HFFc6 (cell line): Measurements from ENCODE around the gene LTBP3. TPM values are rescaled to one million over a fixed set of nuclear protein-coding genes. Genes with fewer than 3 reads are reported as not detected.

Experiments
- DNase-seq: peaks from one replicate; pipeline ENCODE4 v3.0.0-alpha.2; 2018
- H3K27ac Mint-ChIP-seq: 2 replicates; pipeline ENCODE4 v1.8.0; 2020; ENCODE audit warnings: mild to moderate bottlenecking, mixed read lengths
- H3K27me3 Mint-ChIP-seq: 2 replicates; pipeline ENCODE4 v1.8.0; 2021; ENCODE audit warnings: mild to moderate bottlenecking, moderate library complexity, mixed read lengths; ENCODE audit not compliant: insufficient read depth
- H3K36me3 Mint-ChIP-seq: 2 replicates; pipeline ENCODE4 v1.8.0; 2021; ENCODE audit warnings: low read depth, mixed read lengths
- H3K4me1 Mint-ChIP-seq: 2 replicates; pipeline ENCODE4 v1.8.0; 2020; ENCODE audit warnings: low read depth, mixed read lengths
- H3K4me3 Mint-ChIP-seq: 2 replicates; pipeline ENCODE4 v1.8.0; 2020; ENCODE audit warnings: mild to moderate bottlenecking, moderate library complexity, mixed read lengths
- H3K9me3 Mint-ChIP-seq: 2 replicates; pipeline ENCODE4 v1.8.0; 2020; ENCODE audit warnings: mild to moderate bottlenecking, mixed read lengths
- CTCF ChIP-seq: fragments of 200-600 bp; sonication (generic); IDR thresholded peaks from 2 replicates; pipeline ENCODE4 v1.5.0; 2021; ENCODE audit warnings: antibody characterized with exemption, mild to moderate bottlenecking
- total RNA-seq, 6 experiments: library from RNA; stranded (reverse); fragmentation: NEBNext Ultra II Directional; extraction: Animal tissue kit (Norgen Biotek cat#: 25700); gene quantifications; 2 replicates in 1 of 6; 3 replicates in 5 of 6; pipeline ENCODE4 v1.2.3, GENCODE V29; 2021

Gene LTBP3
- total RNA-seq, 6 experiments from 2014 or later = 64.0 to 78.1 (median 66.0) TPM

- DNase-seq = no peak
- H3K27me3 Mint-ChIP-seq = peaks cover 8% of the 10 kb centered on the region
- peaks cover 35% of the 10 kb centered on the region for H3K4me1 Mint-ChIP-seq
- H3K9me3 Mint-ChIP-seq = no peaks in the 10 kb centered on the region
- no peak overlapping the region for H3K27ac Mint-ChIP-seq
- peaks cover 12% of the 10 kb centered on the region for H3K36me3 Mint-ChIP-seq
- no peak for TF ChIP-seq CTCF
- no peak overlapping the region for H3K4me3 Mint-ChIP-seq
These were observed 21.1 kb upstream of the LTBP3 start for GRCh38 chr11:65579291-65579690.

- Mint-ChIP-seq H3K4me1 (peaks cover 40% of the 10 kb centered on the region), H3K4me3 (peak overlapping the region; percentile 69; the same call in 1 of the 2 replicates), H3K36me3 (peaks cover 9% of the 10 kb centered on the region), H3K9me3 (no peaks in the 10 kb centered on the region), H3K27ac (peak overlapping the region; percentile 81), H3K27me3 (peaks cover 10% of the 10 kb centered on the region)
- no peak for TF ChIP-seq CTCF
- no peak for DNase-seq
These were observed 20.5 kb upstream of the LTBP3 start for GRCh38 chr11:65578667-65579066.

DNA sequence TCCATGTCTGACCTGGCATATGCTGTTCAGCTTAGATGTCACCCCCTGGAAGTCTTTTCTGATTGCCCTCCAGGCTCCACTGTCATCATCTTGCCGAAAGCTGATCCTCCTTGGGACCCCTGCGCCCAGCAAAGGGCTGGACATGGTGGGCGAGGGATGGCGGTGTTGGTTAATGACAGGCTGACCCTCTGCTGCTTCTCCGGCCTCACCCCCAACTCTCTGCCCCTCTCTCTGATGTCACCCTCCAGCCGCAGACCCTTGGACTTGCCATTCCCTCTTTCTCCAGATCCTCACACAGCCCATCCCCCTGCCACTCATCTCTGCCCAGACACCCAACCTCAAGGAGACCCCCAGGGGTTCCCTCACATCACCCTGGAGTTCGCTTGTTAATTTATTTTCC lies 20.0 kb upstream of the LTBP3 start:
- H3K9me3 Mint-ChIP-seq = no peaks in the 10 kb centered on the region
- H3K27ac Mint-ChIP-seq = peak overlapping the region; percentile 81
- DNase-seq = no peak
- peak overlapping the region; percentile 69 for H3K4me3 Mint-ChIP-seq
- TF ChIP-seq CTCF = no peak
- H3K4me1 Mint-ChIP-seq = peaks cover 45% of the 10 kb centered on the region
- peaks cover 9% of the 10 kb centered on the region for H3K36me3 Mint-ChIP-seq
- peaks cover 11% of the 10 kb centered on the region for H3K27me3 Mint-ChIP-seq

GRCh38 chr11:65577756-65578109 lies 19.6 kb upstream of the LTBP3 start:
- no peaks in the 10 kb centered on the region for H3K9me3 Mint-ChIP-seq
- H3K4me3 Mint-ChIP-seq = peak overlapping the region; percentile 69
- no peak for DNase-seq

GRCh38 chr11:65576867-65577755 lies 19.0 kb upstream of the LTBP3 start:
- Mint-ChIP-seq H3K27ac (peak overlapping the region; percentile 81), H3K9me3 (no peaks in the 10 kb centered on the region), H3K36me3 (peaks cover 10% of the 10 kb centered on the region), H3K27me3 (peaks cover 13% of the 10 kb centered on the region), H3K4me1 (peaks cover 51% of the 10 kb centered on the region), H3K4me3 (peak overlapping the region; percentile 89)
- TF ChIP-seq CTCF = no peak
- DNase-seq = peak; percentile 69

More at GRCh38 chr11:65577756-65578109, 19.6 kb upstream of the LTBP3 start:
- peaks cover 49% of the 10 kb centered on the region for H3K4me1 Mint-ChIP-seq
- H3K36me3 Mint-ChIP-seq = peaks cover 9% of the 10 kb centered on the region
- no peak for TF ChIP-seq CTCF
- H3K27me3 Mint-ChIP-seq = peaks cover 13% of the 10 kb centered on the region
- peak overlapping the region; percentile 81 for H3K27ac Mint-ChIP-seq
